Hematopoietic multipotent progenitor cell treated with erythropoietin and hydrocortisone succinate and interleukin-3 and kit ligand, for 8 days (in vitro differentiated cells): ENCODE results near the gene PROSER2.

Source experiments
- DNase-seq: peaks from one replicate; pipeline ENCODE4 v3.0.0-alpha.2; 2015

Gene PROSER2

GRCh38 chr10:11805792-11806191 lies 17.4 kb upstream of the PROSER2 start:
- DNase-seq: no peak

DNA sequence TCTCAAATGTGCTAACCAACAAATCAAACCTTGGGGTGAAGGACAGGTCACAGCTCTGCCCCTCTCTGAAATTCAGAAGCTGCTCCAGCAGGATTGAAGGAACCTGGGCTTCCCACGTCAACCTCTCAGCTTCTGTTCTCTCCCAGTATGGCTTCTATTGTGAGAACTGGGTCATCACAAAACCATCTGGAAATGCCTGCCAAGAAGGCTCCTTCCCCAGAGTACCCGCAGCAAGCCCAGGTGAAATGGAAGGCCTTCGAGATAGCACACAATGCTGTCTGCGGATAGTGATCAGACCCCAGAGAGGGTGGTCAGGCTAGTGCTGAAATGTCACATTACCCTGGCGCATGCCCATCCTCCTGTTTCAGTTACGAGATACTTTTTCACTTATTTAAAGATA lies 16.4 kb upstream of the PROSER2 start:
- DNase-seq: no peak

DNA sequence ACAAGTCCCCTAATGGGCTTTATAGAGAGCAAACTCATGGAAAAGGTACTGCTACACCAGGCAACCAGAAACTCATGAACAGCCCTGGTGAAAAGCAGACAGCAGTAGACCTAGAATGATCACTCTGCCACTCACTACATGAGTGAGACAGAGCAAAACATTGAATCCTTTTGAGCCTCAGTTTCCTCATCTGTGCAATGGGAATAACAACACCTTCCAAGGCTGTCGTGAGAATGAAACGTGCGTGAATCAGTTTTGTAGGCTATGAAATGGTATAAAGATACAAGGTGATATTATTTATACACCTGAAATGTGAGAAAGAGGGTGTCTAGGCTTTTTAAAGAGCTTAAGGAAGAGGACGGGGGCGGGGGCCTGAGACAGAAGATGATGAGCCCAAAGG lies 14.3 kb upstream of the PROSER2 start:
- DNase-seq: no peak

GRCh38 chr10:11810313-11810766 lies 12.8 kb upstream of the PROSER2 start:
- DNase-seq: no peak

DNA sequence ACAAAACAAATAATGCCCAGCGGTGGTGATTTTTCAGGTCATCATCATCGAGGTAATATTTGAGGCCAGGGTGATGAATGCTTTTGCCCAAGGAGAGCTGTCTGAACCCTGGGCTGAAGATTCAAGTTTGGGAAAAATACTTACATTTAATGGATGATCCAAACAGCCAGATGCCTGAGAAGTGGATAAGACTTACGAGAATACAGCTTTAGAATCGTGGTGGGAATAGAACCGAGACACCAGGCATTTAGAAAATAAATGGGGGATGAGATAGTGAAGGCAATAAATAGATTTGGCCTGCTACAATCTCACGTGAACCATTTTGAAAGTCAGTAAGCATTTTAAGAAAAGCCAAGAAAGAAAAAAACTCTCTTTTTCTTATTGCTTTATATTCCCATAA lies 12.2 kb upstream of the PROSER2 start:
- DNase-seq: no peak

GRCh38 chr10:11813177-11813576 lies 10.0 kb upstream of the PROSER2 start:
- DNase-seq: no peak

DNA sequence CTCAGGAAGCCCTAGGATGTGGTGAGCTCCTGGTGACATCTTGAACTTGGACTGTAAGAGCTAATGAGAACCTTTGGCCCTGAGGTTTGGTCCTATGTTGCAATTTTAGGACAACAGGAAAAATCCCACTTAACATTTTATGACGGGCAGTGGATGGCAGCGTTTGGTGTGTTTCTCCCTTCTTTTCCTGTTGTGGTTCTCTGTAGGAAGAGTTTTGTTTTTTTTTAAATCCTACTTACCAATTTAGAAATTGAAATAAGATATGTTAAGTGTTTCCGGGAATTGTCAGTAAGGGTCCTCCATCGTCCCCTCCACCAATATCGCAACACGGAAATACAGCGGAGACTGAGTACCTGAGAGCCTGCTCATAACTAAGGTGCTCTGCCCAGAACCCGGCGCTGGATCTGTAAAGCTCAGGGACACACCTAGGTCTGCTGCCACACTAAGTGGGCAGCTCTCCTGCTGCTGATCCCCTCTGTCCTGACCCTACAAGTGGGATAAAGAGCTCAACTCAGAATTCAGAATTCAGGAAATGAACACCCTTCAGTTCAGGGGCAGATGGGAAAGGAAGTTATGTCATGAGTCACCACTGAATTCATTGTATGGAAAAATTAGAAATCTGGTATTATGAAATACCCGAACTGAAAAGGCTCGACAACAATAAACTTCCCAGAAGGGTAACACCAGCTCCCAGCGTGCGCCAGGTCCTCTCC lies 9.1 kb upstream of the PROSER2 start:
- DNase-seq: no peak

- DNase-seq: no peak
Observed at GRCh38 chr10:11819027-11819426, 4.1 kb upstream of the PROSER2 start.

GRCh38 chr10:11822026-11822756 lies 965 bp upstream of the PROSER2 start:
- no peak for DNase-seq

- no peak for DNase-seq
Observed at GRCh38 chr10:11822809-11823121, 391 bp upstream of the PROSER2 start.

- DNase-seq: peak; percentile 9
Observed at GRCh38 chr10:11823989-11824346, 812 bp downstream of the PROSER2 start.

DNA sequence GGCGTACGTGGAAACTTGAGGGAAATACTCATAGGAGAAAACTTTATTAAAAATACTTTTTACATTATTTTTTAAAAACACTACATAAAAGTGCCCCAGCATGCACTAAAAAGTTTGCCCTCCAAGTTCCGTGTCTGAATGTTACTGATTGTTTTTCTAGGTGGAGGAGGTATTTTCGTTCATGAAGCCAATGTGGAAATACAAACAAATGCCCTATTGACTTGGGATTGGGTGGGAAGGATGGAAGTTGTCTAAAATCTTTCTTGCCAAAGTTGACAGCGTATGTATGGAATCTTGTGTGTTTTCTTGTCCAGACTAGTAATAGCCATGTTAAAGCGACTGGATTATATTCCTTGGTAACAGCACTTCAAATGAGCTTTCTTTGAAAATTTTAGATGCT lies 1.2 kb downstream of the PROSER2 start:
- peak; percentile 10 for DNase-seq

- DNase-seq: peak; percentile 71
Observed at GRCh38 chr10:11824825-11825224, 1.7 kb downstream of the PROSER2 start.

DNA sequence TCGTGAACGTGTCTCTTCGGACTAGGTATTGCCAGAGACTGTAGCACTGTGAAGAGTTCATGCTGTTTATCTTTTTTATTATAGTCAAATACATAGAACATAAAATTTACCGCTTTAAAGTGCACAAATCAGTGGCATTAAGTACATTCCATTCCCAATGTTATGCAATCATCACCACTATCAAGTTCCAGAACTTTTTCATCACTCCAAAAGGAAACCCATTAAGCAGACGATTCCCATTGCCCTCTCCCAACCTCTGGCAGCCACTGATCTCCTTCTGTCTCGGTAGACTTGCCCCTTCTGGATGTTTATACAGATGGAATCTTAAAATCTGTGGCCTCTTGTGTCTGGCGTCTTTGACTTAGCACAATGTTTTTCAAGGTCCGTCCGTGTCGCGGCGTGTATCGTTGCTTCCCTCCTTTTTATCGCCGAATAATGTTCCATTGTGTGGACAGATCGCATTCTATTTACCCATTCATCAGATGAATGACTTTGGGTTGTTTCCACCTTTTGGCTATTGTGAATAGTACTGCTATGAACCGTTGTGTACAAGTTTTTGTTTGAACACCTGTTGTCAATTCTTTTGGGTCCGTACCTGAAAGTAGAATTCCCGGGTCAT lies 2.7 kb downstream of the PROSER2 start:
- no peak for DNase-seq

GRCh38 chr10:11827006-11827405 lies 3.9 kb downstream of the PROSER2 start:
- DNase-seq: no peak

GRCh38 chr10:11827414-11827813 lies 4.3 kb downstream of the PROSER2 start:
- no peak for DNase-seq

DNA sequence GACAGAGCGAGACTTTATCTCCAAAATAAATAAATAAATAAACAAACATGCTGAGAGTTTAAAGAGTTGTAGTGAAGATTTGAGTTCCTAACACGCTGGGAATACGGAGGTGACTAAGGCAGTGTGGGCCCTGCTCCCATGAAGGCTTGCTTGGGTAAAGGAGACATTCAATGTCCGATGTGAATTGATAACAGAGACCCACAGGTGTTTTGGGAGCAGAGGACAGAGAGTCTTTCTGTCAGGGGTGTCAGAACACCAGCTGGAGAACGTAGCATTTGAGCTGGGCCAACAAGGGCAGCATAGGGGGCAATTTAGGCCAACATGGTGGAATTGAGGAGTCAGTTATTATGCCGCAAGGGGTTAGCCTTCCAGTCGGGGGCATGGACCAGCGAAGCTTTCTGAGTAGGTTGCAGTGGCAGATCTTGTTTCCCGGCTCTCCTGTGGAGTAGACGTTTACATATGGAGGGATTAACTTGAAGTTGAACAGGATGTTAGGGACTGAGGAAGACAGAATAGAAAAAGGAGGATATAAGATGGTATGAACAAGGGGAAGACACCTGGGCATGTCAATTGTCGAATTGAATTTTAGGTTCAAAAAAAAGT lies 5.6 kb downstream of the PROSER2 start:
- DNase-seq: no peak

GRCh38 chr10:11830836-11831519 lies 7.8 kb downstream of the PROSER2 start:
- no peak for DNase-seq

DNA sequence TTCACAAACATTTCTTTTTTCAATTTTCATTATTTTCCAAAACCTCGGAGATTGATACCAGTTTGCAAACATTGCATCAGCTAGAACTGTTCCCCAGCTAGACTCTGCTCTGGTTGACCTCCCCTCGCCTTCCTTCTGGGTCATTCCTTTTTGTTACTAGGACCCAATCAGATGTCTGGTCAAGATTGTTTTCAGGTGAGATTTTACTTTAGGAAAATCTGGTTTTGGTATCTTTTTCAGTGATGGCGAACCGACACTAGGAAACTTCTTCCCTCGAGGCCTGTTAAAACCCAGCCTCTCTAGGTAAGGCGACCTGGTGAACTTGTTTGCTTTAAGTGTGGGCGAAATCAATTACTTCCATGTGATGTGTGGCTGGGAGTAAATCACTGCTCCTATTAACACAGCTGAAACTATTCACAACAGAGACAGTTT lies 8.4 kb downstream of the PROSER2 start:
- no peak for DNase-seq

DNA sequence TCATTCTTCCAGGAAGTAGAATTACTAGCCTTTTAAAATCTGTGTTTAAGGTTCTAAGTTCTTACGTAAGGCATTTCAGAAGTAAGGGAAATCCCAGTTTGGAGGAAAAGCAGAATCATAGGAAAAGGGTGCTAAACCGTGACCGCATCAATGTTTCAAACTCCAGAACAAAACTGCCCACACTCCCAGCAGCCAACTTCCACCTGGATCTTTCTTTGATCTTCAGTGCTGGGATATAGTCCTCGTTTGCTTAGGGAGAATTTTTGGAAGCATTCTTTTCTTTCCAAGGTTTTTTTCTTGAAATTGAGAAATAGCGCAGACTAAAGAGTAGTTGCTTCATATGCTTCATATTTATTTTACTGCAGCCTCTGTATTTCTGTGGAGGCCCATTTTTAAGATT lies 8.9 kb downstream of the PROSER2 start:
- DNase-seq: no peak

GRCh38 chr10:11835061-11835460 lies 11.9 kb downstream of the PROSER2 start:
- DNase-seq: no peak

DNA sequence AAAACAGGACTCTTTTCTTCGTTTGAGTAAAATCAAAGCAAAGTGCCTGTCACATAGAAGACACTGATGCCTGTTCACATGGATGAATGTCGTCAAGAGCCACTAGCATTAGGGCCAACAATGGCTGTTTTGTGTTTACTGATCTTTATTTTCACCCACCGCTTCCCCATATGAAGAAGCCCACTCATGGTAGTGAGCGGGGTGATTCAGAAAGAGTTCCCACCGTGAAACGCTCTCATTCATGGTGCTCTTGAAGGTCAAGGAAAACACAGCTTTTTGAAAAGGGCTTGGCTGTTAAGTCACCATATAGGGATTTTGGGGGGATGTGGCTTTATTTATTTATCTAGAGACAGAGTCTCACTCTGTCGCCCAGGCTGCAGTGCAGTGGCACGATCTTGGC lies 12.5 kb downstream of the PROSER2 start:
- DNase-seq: no peak
